ENCODE results near the gene GTF3C5. TPM values are rescaled to one million over a fixed set of nuclear protein-coding genes. Genes with fewer than 3 reads are reported as not detected.

GTF3C5 gene
- total RNA-seq, 1 donor from 2014 or later, result 95.2 TPM

DNA sequence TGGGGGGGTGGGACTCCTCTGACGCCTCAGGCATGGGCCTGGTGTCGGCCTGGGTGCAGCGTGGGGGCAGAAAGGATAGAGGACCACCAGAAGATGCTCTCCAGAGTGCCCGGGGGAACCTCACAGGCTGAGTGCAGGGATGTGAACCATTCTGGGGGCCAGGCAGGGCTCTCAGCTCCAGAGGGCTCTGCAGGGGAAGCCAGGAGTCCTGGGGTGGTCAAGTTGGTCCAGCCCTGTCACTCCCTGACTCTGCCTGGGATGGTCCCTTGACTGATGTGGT is 45.8 kb upstream of the GTF3C5 start:
- TF ChIP-seq, protein P1, sequence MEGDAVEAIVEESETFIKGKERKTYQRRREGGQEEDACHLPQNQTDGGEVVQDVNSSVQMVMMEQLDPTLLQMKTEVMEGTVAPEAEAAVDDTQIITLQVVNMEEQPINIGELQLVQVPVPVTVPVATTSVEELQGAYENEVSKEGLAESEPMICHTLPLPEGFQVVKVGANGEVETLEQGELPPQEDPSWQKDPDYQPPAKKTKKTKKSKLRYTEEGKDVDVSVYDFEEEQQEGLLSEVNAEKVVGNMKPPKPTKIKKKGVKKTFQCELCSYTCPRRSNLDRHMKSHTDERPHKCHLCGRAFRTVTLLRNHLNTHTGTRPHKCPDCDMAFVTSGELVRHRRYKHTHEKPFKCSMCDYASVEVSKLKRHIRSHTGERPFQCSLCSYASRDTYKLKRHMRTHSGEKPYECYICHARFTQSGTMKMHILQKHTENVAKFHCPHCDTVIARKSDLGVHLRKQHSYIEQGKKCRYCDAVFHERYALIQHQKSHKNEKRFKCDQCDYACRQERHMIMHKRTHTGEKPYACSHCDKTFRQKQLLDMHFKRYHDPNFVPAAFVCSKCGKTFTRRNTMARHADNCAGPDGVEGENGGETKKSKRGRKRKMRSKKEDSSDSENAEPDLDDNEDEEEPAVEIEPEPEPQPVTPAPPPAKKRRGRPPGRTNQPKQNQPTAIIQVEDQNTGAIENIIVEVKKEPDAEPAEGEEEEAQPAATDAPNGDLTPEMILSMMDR (IDR thresholded peaks at IDR 0.05; ENCODE audit: partially characterized antibody, unreplicated experiment), result no peak
- Mint-ChIP-seq H3K27ac (ENCODE audit: unreplicated experiment) (no peak overlapping the region), H3K9me3 (ENCODE audit: unreplicated experiment) (peaks cover 2% of the 10 kb centered on the region), H3K4me1 (ENCODE audit: low read depth, unreplicated experiment) (no peaks in the 10 kb centered on the region), H3K4me3 (ENCODE audit: unreplicated experiment) (no peak overlapping the region), H3K36me3 (ENCODE audit: unreplicated experiment) (peaks cover 6% of the 10 kb centered on the region), H3K27me3 (ENCODE audit: unreplicated experiment) (no peaks in the 10 kb centered on the region)
- DNase-seq, result no peak

DNA sequence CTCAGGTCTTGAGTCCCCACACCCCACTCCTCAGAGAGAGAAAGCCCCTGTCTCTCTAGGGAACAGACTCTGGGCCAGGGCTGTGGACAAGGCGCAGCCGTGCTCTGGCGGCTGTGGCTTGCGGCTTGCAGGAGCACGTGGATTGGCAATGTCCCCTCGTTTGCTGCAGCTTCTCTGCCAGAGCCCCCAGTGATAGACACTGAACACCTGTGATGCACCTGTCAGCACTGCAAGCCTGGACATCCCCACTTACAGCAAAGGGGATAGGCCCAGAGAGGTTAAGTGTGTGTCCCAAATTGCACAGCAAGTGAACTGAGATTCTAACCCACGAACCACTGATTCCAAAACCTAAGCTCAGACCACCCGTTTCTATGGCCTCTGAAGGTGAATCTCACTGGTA is 45.3 kb upstream of the GTF3C5 start:
- Mint-ChIP-seq H3K27me3 (ENCODE audit: unreplicated experiment) (no peaks in the 10 kb centered on the region), H3K4me1 (ENCODE audit: low read depth, unreplicated experiment) (no peaks in the 10 kb centered on the region), H3K9me3 (ENCODE audit: unreplicated experiment) (peaks cover 2% of the 10 kb centered on the region), H3K4me3 (ENCODE audit: unreplicated experiment) (no peak overlapping the region), H3K27ac (ENCODE audit: unreplicated experiment) (no peak overlapping the region), H3K36me3 (ENCODE audit: unreplicated experiment) (peaks cover 9% of the 10 kb centered on the region)
- TF ChIP-seq, protein P1 (IDR thresholded peaks at IDR 0.05; ENCODE audit: partially characterized antibody, unreplicated experiment), result no peak
- DNase-seq, result no peak

DNA sequence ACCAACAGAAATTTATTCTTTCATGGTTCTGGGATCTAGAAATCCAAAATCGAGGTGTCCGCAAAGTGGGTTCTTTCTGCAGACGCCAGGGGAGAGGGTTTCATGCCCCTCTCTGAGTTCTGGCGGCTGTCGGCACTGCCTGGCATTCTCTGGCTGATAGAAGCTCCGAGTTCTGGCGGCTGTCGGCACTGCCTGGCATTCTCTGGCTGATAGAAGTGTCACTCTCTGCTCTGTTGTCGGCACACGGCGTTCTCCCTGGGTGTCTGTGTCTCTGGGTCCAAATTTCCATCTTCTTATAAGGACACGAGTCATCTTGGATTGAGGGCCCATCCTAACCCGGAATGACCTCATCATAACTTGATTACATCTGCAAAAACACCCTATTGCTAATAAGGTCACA is 44.7 kb upstream of the GTF3C5 start:
- H3K27ac Mint-ChIP-seq (ENCODE audit: unreplicated experiment), result peak overlapping the region; percentile 31
- peaks cover 2% of the 10 kb centered on the region for H3K9me3 Mint-ChIP-seq (ENCODE audit: unreplicated experiment)
- H3K4me1 Mint-ChIP-seq (ENCODE audit: low read depth, unreplicated experiment), result no peaks in the 10 kb centered on the region
- peak overlapping the region; percentile 13 for H3K4me3 Mint-ChIP-seq (ENCODE audit: unreplicated experiment)
- no peaks in the 10 kb centered on the region for H3K27me3 Mint-ChIP-seq (ENCODE audit: unreplicated experiment)
- TF ChIP-seq, protein P1 (IDR thresholded peaks at IDR 0.05; ENCODE audit: partially characterized antibody, unreplicated experiment), result no peak
- DNase-seq, result no peak
- H3K36me3 Mint-ChIP-seq (ENCODE audit: unreplicated experiment), result peaks cover 9% of the 10 kb centered on the region

DNA sequence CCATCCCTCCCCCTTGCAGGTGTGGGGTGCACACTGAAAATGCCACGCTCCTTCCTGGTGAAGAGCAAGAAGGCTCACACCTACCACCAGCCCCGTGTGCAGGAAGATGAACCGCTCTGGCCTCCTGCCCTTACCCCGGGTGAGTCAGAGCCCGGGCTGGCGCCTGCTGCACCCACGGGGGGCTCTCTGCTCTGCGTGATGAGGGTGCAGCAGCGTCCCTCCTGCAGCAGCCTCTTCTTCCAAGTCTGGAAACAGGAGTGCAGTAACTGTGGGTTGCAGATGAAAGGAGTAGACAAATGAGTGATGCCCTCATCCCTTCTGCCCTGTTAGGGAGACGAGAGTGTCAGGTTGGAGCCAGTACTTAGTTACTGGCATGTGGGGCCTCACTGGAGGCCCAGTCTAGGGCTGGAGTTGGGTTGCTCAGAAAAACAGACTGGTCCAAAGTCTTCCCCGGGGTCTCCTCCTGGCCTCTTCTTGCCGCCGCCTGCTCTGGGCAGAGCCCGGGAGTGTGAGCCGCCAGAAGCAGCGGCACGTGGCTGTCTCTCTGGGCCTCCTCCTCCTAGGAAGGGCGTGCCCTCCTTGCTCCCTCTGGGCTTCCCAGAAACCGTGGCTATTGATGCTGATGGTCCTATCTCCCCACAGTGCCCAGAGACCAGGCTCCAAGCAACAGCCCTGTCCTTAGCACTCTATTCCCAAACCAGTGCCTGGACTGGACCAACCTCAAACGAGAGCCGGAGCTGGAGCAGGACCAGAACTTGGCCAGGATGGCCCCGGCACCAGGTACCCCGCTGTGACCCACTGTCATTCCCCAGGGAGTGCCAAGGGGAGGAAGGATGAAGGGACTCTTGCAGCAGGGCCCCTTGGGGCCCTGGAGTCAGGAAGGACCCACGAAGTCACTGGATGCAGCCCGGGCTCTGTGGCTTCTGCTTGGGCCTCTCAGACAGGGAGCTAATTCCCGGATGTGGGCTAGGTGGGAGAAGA is 43.9 kb upstream of the GTF3C5 start:
- Mint-ChIP-seq H3K27ac (ENCODE audit: unreplicated experiment) (no peak overlapping the region), H3K4me3 (ENCODE audit: unreplicated experiment) (no peak overlapping the region), H3K4me1 (ENCODE audit: low read depth, unreplicated experiment) (peaks cover 2% of the 10 kb centered on the region), H3K9me3 (ENCODE audit: unreplicated experiment) (peaks cover 2% of the 10 kb centered on the region), H3K27me3 (ENCODE audit: unreplicated experiment) (no peaks in the 10 kb centered on the region), H3K36me3 (ENCODE audit: unreplicated experiment) (peaks cover 9% of the 10 kb centered on the region)
- TF ChIP-seq, protein P1 (IDR thresholded peaks at IDR 0.05; ENCODE audit: partially characterized antibody, unreplicated experiment), result no peak
- no peak for DNase-seq

Data from glutamatergic neuron (in vitro differentiated cells).